HepG2 (cell line): ENCODE results near the gene ACSL3. TPM values are rescaled to one million over a fixed set of nuclear protein-coding genes. Genes with fewer than 3 reads are reported as not detected.

Experiments
- ATF5 ChIP-seq: sonication (generic); formaldehyde crosslinking; IDR thresholded peaks from 2 replicates; pipeline ENCODE4 v1.4.0; 2020; ENCODE audit warnings: mild to moderate bottlenecking, low read depth, missing genetic modification reagents
- GATAD2A ChIP-seq: IDR thresholded peaks from 2 replicates; pipeline ENCODE4 v1.6.1; 2016
- GLI4 ChIP-seq: sonication (generic); formaldehyde crosslinking; IDR thresholded peaks from 2 replicates; pipeline ENCODE4 v1.5.1; 2020; ENCODE audit warnings: missing genetic modification reagents, mild to moderate bottlenecking, moderate library complexity, borderline replicate concordance
- HMGA1 ChIP-seq: sonication (generic); formaldehyde crosslinking; conservative IDR thresholded peaks from 2 replicates; pipeline ENCODE4 v1.4.0; 2020; ENCODE audit warnings: missing genetic modification reagents
- KLF6 ChIP-seq: IDR thresholded peaks from 2 replicates; pipeline ENCODE4 v1.8.0; 2016; ENCODE audit warnings: missing biosample characterization, missing genetic modification reagents
- RXRA ChIP-seq: sonication (generic); formaldehyde crosslinking; IDR thresholded peaks from 2 replicates; pipeline ENCODE4 v1.5.1; 2020; ENCODE audit warnings: missing genetic modification reagents
- ZNF253 ChIP-seq: sonication (generic); formaldehyde crosslinking; IDR thresholded peaks from 2 replicates; pipeline ENCODE4 v1.8.0; 2022; ENCODE audit warnings: mild to moderate bottlenecking, missing genetic modification reagents, borderline replicate concordance
- ZNF775 ChIP-seq: sonication (generic); formaldehyde crosslinking; IDR thresholded peaks from 2 replicates; pipeline ENCODE4 v1.4.0; 2020; ENCODE audit warnings: missing genetic modification reagents, mild to moderate bottlenecking, moderate library complexity, borderline replicate concordance
- ZUFSP ChIP-seq: sonication (generic); formaldehyde crosslinking; IDR thresholded peaks from 2 replicates; pipeline ENCODE4 v1.9.0; 2021; ENCODE audit warnings: missing genetic modification reagents, mild to moderate bottlenecking, borderline replicate concordance
- polyA plus RNA-seq, 8 experiments: library from polyadenylated mRNA; depleted of rRNA in 3 of 8; stranded (reverse) in 7 of 8; unstranded in 1 of 8; fragments of >200 nt; fragmentation: Illumina TruSeq in 4 of 8; extraction: Trizol in 4 of 8; gene quantifications; 2 replicates each; pipeline versions ENCODE4 v1.2.1 to v1.2.3, GENCODE V29; 2011 to 2016; ENCODE audit warnings: low read depth in 4 of 8, missing spikeins in 1 of 8, mixed read lengths in 1 of 8; ENCODE audit not compliant: insufficient read depth in 1 of 8
- total RNA-seq, 5 experiments: library from RNA; depleted of rRNA; stranded (reverse); fragments of >200 nt; fragmentation: Illumina TruSeq; extraction: Trizol; gene quantifications; 2 replicates each; pipeline ENCODE4 v1.2.3, GENCODE V29; 2016; ENCODE audit warnings: low read depth in 1 of 5
- TF ChIP-seq, protein P1 (sequence below): sonication (generic); formaldehyde crosslinking; IDR thresholded peaks from 2 replicates; pipeline ENCODE4 v1.4.0; 2020; ENCODE audit warnings: missing genetic modification reagents
- TF ChIP-seq, protein P2 (sequence below): sonication (generic); formaldehyde crosslinking; IDR thresholded peaks from 2 replicates; pipeline ENCODE4 v1.4.0; 2020; ENCODE audit warnings: missing genetic modification reagents

ACSL3 gene
- total and polyA plus RNA-seq, 2 of the 13 experiments (the other 11 are each of a cell fraction or from before 2014, with no cell fraction given) = 305 to 365 TPM

- TF ChIP-seq ATF5 (CRISPR knock-in tag) (no peak), HMGA1 (CRISPR knock-in tag) (no peak), KLF6 (CRISPR knock-in tag) (no peak), ZNF775 (no peak), ZNF253 (CRISPR knock-in tag) (no peak), GATAD2A (CRISPR knock-in tag) (peak; percentile 63), ZUFSP (CRISPR knock-in tag) (no peak), GLI4 (no peak), RXRA (CRISPR knock-in tag) (no peak)
- TF ChIP-seq, protein P1, sequence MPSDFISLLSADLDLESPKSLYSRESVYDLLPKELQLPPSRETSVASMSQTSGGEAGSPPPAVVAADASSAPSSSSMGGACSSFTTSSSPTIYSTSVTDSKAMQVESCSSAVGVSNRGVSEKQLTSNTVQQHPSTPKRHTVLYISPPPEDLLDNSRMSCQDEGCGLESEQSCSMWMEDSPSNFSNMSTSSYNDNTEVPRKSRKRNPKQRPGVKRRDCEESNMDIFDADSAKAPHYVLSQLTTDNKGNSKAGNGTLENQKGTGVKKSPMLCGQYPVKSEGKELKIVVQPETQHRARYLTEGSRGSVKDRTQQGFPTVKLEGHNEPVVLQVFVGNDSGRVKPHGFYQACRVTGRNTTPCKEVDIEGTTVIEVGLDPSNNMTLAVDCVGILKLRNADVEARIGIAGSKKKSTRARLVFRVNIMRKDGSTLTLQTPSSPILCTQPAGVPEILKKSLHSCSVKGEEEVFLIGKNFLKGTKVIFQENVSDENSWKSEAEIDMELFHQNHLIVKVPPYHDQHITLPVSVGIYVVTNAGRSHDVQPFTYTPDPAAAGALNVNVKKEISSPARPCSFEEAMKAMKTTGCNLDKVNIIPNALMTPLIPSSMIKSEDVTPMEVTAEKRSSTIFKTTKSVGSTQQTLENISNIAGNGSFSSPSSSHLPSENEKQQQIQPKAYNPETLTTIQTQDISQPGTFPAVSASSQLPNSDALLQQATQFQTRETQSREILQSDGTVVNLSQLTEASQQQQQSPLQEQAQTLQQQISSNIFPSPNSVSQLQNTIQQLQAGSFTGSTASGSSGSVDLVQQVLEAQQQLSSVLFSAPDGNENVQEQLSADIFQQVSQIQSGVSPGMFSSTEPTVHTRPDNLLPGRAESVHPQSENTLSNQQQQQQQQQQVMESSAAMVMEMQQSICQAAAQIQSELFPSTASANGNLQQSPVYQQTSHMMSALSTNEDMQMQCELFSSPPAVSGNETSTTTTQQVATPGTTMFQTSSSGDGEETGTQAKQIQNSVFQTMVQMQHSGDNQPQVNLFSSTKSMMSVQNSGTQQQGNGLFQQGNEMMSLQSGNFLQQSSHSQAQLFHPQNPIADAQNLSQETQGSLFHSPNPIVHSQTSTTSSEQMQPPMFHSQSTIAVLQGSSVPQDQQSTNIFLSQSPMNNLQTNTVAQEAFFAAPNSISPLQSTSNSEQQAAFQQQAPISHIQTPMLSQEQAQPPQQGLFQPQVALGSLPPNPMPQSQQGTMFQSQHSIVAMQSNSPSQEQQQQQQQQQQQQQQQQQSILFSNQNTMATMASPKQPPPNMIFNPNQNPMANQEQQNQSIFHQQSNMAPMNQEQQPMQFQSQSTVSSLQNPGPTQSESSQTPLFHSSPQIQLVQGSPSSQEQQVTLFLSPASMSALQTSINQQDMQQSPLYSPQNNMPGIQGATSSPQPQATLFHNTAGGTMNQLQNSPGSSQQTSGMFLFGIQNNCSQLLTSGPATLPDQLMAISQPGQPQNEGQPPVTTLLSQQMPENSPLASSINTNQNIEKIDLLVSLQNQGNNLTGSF (CRISPR knock-in tag) = no peak
- TF ChIP-seq, protein P2, sequence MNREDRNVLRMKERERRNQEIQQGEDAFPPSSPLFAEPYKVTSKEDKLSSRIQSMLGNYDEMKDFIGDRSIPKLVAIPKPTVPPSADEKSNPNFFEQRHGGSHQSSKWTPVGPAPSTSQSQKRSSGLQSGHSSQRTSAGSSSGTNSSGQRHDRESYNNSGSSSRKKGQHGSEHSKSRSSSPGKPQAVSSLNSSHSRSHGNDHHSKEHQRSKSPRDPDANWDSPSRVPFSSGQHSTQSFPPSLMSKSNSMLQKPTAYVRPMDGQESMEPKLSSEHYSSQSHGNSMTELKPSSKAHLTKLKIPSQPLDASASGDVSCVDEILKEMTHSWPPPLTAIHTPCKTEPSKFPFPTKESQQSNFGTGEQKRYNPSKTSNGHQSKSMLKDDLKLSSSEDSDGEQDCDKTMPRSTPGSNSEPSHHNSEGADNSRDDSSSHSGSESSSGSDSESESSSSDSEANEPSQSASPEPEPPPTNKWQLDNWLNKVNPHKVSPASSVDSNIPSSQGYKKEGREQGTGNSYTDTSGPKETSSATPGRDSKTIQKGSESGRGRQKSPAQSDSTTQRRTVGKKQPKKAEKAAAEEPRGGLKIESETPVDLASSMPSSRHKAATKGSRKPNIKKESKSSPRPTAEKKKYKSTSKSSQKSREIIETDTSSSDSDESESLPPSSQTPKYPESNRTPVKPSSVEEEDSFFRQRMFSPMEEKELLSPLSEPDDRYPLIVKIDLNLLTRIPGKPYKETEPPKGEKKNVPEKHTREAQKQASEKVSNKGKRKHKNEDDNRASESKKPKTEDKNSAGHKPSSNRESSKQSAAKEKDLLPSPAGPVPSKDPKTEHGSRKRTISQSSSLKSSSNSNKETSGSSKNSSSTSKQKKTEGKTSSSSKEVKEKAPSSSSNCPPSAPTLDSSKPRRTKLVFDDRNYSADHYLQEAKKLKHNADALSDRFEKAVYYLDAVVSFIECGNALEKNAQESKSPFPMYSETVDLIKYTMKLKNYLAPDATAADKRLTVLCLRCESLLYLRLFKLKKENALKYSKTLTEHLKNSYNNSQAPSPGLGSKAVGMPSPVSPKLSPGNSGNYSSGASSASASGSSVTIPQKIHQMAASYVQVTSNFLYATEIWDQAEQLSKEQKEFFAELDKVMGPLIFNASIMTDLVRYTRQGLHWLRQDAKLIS (CRISPR knock-in tag) = no peak
These were observed 42.7 kb downstream of the ACSL3 start (continued) for GRCh38 chr2:222903234-222904220.
